Fibroblast of lung (primary cell): ENCODE measurements around the gene SPCS2. TPM values are rescaled to one million over a fixed set of nuclear protein-coding genes. Genes with fewer than 3 reads are reported as not detected.

Experiments
- DNase-seq, 2 donors: peaks; one replicate each; pipeline versions ENCODE4 v3.0.0 to v3.0.0-alpha.2; 2010; ENCODE audit warnings: low read depth in 2 of 2
- H2AFZ ChIP-seq: 2 replicates; pipeline ENCODE4 v1.5.1; 2012; ENCODE audit warnings: low read length, control low read depth, inconsistent platforms
- H3K27ac ChIP-seq: 2 replicates; pipeline ENCODE4 v1.5.1; 2011; ENCODE audit warnings: low read length, control low read depth; ENCODE audit not compliant: insufficient read depth
- H3K27me3 ChIP-seq: 2 replicates; pipeline ENCODE4 v1.5.1; 2011; ENCODE audit warnings: mild to moderate bottlenecking, low read length; ENCODE audit not compliant: control insufficient read depth, insufficient read depth
- H3K36me3 ChIP-seq: 2 replicates; pipeline ENCODE4 v1.5.1; 2011; ENCODE audit warnings: low read length; ENCODE audit not compliant: control insufficient read depth, insufficient read depth
- H3K4me1 ChIP-seq: 2 replicates; pipeline ENCODE4 v1.5.1; 2011; ENCODE audit warnings: low read length; ENCODE audit not compliant: control insufficient read depth, insufficient read depth; ENCODE audit errors: extremely low read depth
- H3K4me2 ChIP-seq: 2 replicates; pipeline ENCODE4 v1.5.1; 2011; ENCODE audit warnings: low read length, control low read depth; ENCODE audit not compliant: insufficient read depth; ENCODE audit errors: extremely low read depth
- H3K4me3 ChIP-seq, 4 experiments: fragments of 200-600 bp in 1 of 4; sonication (generic) in 1 of 4; replicated peaks in 1 of 4; 2 replicates each; pipeline ENCODE4 v1.5.1; 2011 to 2016; ENCODE audit warnings: low read length in 4 of 4, low read depth in 3 of 4, mild to moderate bottlenecking in 3 of 4, control low read depth in 2 of 4, inconsistent platforms in 1 of 4, mixed read lengths in 1 of 4; ENCODE audit not compliant: insufficient read depth in 1 of 4; ENCODE audit errors: control extremely low read depth in 1 of 4
- H3K79me2 ChIP-seq: 2 replicates; pipeline ENCODE4 v1.5.1; 2012; ENCODE audit warnings: mild to moderate bottlenecking, low read length, inconsistent platforms; ENCODE audit not compliant: control insufficient read depth, insufficient read depth
- H3K9ac ChIP-seq: 2 replicates; pipeline ENCODE4 v1.5.1; 2011; ENCODE audit warnings: mild to moderate bottlenecking, low read length, control low read depth; ENCODE audit not compliant: insufficient read depth
- H3K9me3 ChIP-seq: 2 replicates; pipeline ENCODE4 v1.5.1; 2012; ENCODE audit warnings: low read depth, low read length; ENCODE audit not compliant: control insufficient read depth, insufficient read depth
- H4K20me1 ChIP-seq: 2 replicates; pipeline ENCODE4 v1.5.1; 2011; ENCODE audit warnings: low read length; ENCODE audit not compliant: control insufficient read depth, insufficient read depth; ENCODE audit errors: extremely low read depth
- CTCF ChIP-seq, 2 donors: IDR thresholded peaks in 1 of 2; conservative IDR thresholded peaks in 1 of 2; 1 replicate in 1 of 2; 2 replicates in 1 of 2; pipeline ENCODE4 v1.5.1; 2011 to 2012; ENCODE audit warnings: low read length in 2 of 2, control low read depth in 1 of 2, inconsistent platforms in 1 of 2, low read depth in 1 of 2, mild to moderate bottlenecking in 1 of 2
- EZH2 ChIP-seq: IDR thresholded peaks from 2 replicates; pipeline ENCODE4 v1.5.1; 2012; ENCODE audit warnings: low read length, control low read depth, mild to moderate bottlenecking; ENCODE audit errors: missing control alignments
- polyA plus RNA-seq, 2 donors: library from polyadenylated mRNA; depleted of rRNA in 1 of 2; stranded (reverse) in 1 of 2; unstranded in 1 of 2; fragments of >200 nt; gene quantifications; 2 replicates each; pipeline ENCODE4 v1.2.1, GENCODE V29; 2011 to 2012; ENCODE audit warnings: missing spikeins in 1 of 2
- total RNA-seq: library from RNA; depleted of rRNA; stranded (reverse); fragments of >200 nt; gene quantifications from 2 replicates; pipeline ENCODE4 v1.2.1, GENCODE V29; 2014

Gene SPCS2
- total and polyA plus RNA-seq, 2 donors (not counting 1 experiment from before 2014, with no cell fraction given): 11.7 to 97.9 TPM

DNA sequence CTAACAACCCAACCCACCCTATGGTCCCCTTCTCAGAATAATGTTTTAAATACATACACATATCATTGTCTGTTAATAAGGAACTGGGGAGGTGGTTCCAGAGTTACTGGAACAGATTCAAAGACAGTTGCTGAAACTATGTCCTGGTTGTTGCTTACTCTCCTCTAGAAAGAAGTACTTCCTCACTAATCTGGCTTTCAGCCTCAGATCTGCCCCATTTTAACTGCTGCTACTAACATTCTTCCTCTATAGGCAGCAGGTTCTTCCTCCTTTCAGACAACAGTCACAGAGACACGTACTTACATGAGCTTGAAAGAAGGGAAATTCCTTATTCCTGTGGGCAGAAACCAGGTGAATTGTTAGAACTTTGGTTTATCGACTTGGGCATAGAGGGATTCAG lies 31.6 kb downstream of the SPCS2 start:
- DNase-seq: no peak
- Histone ChIP-seq H3K9me3 (no peaks in the 10 kb centered on the region), H3K27me3 (no peaks in the 10 kb centered on the region), H2AFZ (no peak overlapping the region), H3K4me1 (no peaks in the 10 kb centered on the region), H3K4me3 (no peak overlapping the region), H3K79me2 (no peaks in the 10 kb centered on the region), H3K4me2 (no peak overlapping the region), H3K27ac (no peak overlapping the region), H3K9ac (no peak overlapping the region), H3K36me3 (peaks cover 8% of the 10 kb centered on the region), H4K20me1 (no peaks in the 10 kb centered on the region)
- TF ChIP-seq CTCF (conservative IDR thresholded peaks at IDR 0.05 in 1 of 2, IDR thresholded peaks at IDR 0.05 in 1 of 2; ENCODE audit: low read depth in 1 of 2, low read length in 2 of 2): no peak
- no peak for TF ChIP-seq EZH2

DNA sequence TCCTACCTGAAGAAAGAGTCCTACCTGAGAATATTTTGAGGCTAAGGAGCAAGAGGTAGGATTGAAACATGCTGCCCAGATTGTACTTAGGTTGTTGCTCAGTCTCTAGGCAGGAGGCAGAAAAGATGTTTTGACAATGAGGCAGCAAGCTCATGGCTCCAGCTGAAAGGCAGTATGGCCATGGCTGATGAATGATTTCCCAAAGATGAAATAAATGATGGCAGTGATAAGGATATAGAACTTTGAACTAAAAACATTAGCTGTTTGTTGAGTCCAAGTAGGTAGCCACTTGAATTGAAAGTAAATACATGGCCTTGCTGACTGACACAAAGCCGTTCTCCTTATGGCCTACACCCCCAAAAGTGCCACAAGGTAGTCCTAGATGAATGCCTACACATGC lies 32.8 kb downstream of the SPCS2 start:
- Histone ChIP-seq H3K9ac (no peak overlapping the region), H3K4me2 (no peak overlapping the region), H2AFZ (no peak overlapping the region), H3K27me3 (no peaks in the 10 kb centered on the region), H3K4me1 (no peaks in the 10 kb centered on the region), H4K20me1 (no peaks in the 10 kb centered on the region), H3K79me2 (no peaks in the 10 kb centered on the region), H3K36me3 (peaks cover 7% of the 10 kb centered on the region), H3K27ac (no peak overlapping the region), H3K9me3 (no peaks in the 10 kb centered on the region), H3K4me3 (no peak overlapping the region)
- TF ChIP-seq EZH2 (no peak), CTCF (conservative IDR thresholded peaks at IDR 0.05 in 1 of 2, IDR thresholded peaks at IDR 0.05 in 1 of 2; ENCODE audit: low read depth in 1 of 2, low read length in 2 of 2) (no peak)
- DNase-seq: no peak

DNA sequence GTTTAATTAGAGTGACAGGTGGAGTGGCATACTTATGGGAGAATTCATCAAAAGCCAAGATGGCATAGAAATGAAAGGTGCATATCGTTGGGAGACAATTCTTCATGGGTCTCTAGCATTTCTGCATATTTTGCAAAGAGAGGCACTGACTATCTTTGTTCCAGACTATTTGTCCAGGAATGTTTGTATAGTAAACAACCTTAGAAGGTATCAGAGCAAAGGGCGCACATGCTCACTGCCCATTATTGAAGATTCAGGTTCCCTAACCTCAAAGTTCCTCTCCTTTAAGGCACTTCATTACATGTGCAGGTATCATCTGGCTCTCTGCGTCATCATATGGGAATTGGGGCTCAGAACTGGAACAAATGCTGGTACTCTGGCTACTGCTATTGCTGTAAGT lies 35.0 kb downstream of the SPCS2 start:
- no peaks in the 10 kb centered on the region for H3K36me3 ChIP-seq
- no peaks in the 10 kb centered on the region for H3K9me3 ChIP-seq
- H3K27ac ChIP-seq: no peak overlapping the region
- no peaks in the 10 kb centered on the region for H4K20me1 ChIP-seq
- no peak for DNase-seq
- H3K4me1 ChIP-seq: no peaks in the 10 kb centered on the region
- no peaks in the 10 kb centered on the region for H3K79me2 ChIP-seq
- no peak overlapping the region for H2AFZ ChIP-seq
- no peak overlapping the region for H3K4me3 ChIP-seq
- no peak overlapping the region for H3K4me2 ChIP-seq
- H3K9ac ChIP-seq: no peak overlapping the region
- TF ChIP-seq EZH2 (no peak), CTCF (conservative IDR thresholded peaks at IDR 0.05 in 1 of 2, IDR thresholded peaks at IDR 0.05 in 1 of 2; ENCODE audit: low read depth in 1 of 2, low read length in 2 of 2) (no peak)
- no peaks in the 10 kb centered on the region for H3K27me3 ChIP-seq
